ENCODE measurements around the gene STK32C. TPM values are rescaled to one million over a fixed set of nuclear protein-coding genes. Genes with fewer than 3 reads are reported as not detected.
A peak's percentile ranks its signal among the peaks of the same experiment; 100 is the strongest.

Gene STK32C
- total and polyA plus RNA-seq, 10 of the 15 experiments (the other 5 are each of a cell fraction or from before 2014, with no cell fraction given) = 1.5 to 18.1 (median 6.4) TPM

- POLR2A ChIA-PET = no interaction called here
- in situ Hi-C loops (cut with MboI) = no loop called here
- DNase-seq (ENCODE audit: low read depth, low spot score) = no peak
- peak overlapping the region; percentile 21; the same call in 1 of the 2 replicates for H3K4me2 ChIP-seq (ENCODE audit: control insufficient read depth, insufficient read depth)
- no peaks in the 10 kb centered on the region for H3K9me3 ChIP-seq (replicated peaks; ENCODE audit: control insufficient read depth, insufficient read depth, low read length)
- intact Hi-C loops (cut with micrococcal nuclease; ENCODE audit: unreplicated experiment) = no loop called here
- H3K4me3 ChIP-seq = peak overlapping the region; percentile 49; the same call in 1 of the 2 replicates
- no TSS peak for BruUV-seq (replicated peaks)
- no peaks in the 10 kb centered on the region for H3K36me3 ChIP-seq (ENCODE audit: control insufficient read depth in 2 of 2, insufficient read depth in 2 of 2, low read length in 1 of 2)
- CTCF ChIA-PET = no interaction called here
- peak; percentile 25; the same call in 1 of the 2 replicates for TF ChIP-seq POLR2A (IDR thresholded peaks at IDR 0.05; ENCODE audit: low read depth, low read length)
- no peak for TF ChIP-seq SIX5 (IDR thresholded peaks at IDR 0.05; ENCODE audit: low read depth, low read length, severe bottlenecking)
- H2AFZ ChIP-seq (ENCODE audit: control insufficient read depth, low read depth, low read length) = peak overlapping the region; percentile 11; the same call in 1 of the 2 replicates
- FAIRE-seq = no peak
- RAD21 ChIA-PET (ENCODE audit: unreplicated experiment) = no interaction called here
- no peaks in the 10 kb centered on the region for H3K4me1 ChIP-seq (ENCODE audit: control insufficient read depth, insufficient read depth, low read length)
- no peaks in the 10 kb centered on the region for H3K79me2 ChIP-seq (ENCODE audit: control insufficient read depth, insufficient read depth, low read length)
- H3K27ac ChIP-seq (ENCODE audit: control insufficient read depth, insufficient read depth) = no peak overlapping the region
- H3K27me3 ChIP-seq (replicated peaks in 1 of 2; ENCODE audit: control insufficient read depth in 2 of 2, insufficient read depth in 2 of 2, low read length in 1 of 2) = no peaks in the 10 kb centered on the region
- H3K9ac ChIP-seq (ENCODE audit: control insufficient read depth, insufficient read depth, low read length) = no peak overlapping the region
- ATAC-seq = peak; percentile 73
- SMC1A ChIA-PET (ENCODE audit: uncharacterized antibody, unreplicated experiment) = no interaction called here
- H4K20me1 ChIP-seq (ENCODE audit: control insufficient read depth, insufficient read depth) = no peaks in the 10 kb centered on the region
- 56% methylated on average over 16 of the region's 38 CpGs for WGBS (ENCODE audit: insufficient coverage, insufficient replicate concordance, low lambda C conversion rate, missing lambda C conversion rate)
Observed at GRCh38 chr10:132248455-132249225, 59.1 kb downstream of the STK32C start.

- no peak for ATAC-seq
- in situ Hi-C loops (cut with MboI) = no loop called here
- Histone ChIP-seq H3K36me3 (ENCODE audit: control insufficient read depth in 2 of 2, insufficient read depth in 2 of 2, low read length in 1 of 2) (no peaks in the 10 kb centered on the region), H3K4me1 (ENCODE audit: control insufficient read depth, insufficient read depth, low read length) (no peaks in the 10 kb centered on the region), H3K4me3 (no peak overlapping the region), H3K9ac (ENCODE audit: control insufficient read depth, insufficient read depth, low read length) (no peak overlapping the region), H3K79me2 (ENCODE audit: control insufficient read depth, insufficient read depth, low read length) (no peaks in the 10 kb centered on the region), H3K27ac (ENCODE audit: control insufficient read depth, insufficient read depth) (no peak overlapping the region), H4K20me1 (ENCODE audit: control insufficient read depth, insufficient read depth) (no peaks in the 10 kb centered on the region), H2AFZ (ENCODE audit: control insufficient read depth, low read depth, low read length) (no peak overlapping the region), H3K27me3 (replicated peaks in 1 of 2; ENCODE audit: control insufficient read depth in 2 of 2, insufficient read depth in 2 of 2, low read length in 1 of 2) (no peaks in the 10 kb centered on the region), H3K4me2 (ENCODE audit: control insufficient read depth, insufficient read depth) (no peak overlapping the region), H3K9me3 (replicated peaks; ENCODE audit: control insufficient read depth, insufficient read depth, low read length) (no peaks in the 10 kb centered on the region)
- ChIA-PET SMC1A (ENCODE audit: uncharacterized antibody, unreplicated experiment) (no interaction called here), CTCF (no interaction called here), RAD21 (ENCODE audit: unreplicated experiment) (no interaction called here), POLR2A (no interaction called here)
- TF ChIP-seq TARDBP (IDR thresholded peaks at IDR 0.05; ENCODE audit: borderline replicate concordance) (no peak), NFYA (IDR thresholded peaks at IDR 0.05; ENCODE audit: borderline replicate concordance, low read depth, low read length) (no peak), BCLAF1 (IDR thresholded peaks at IDR 0.05) (no peak), YBX1 (IDR thresholded peaks at IDR 0.05) (no peak), GABPA (IDR thresholded peaks at IDR 0.05; ENCODE audit: low read depth) (no peak), RELB (IDR thresholded peaks at IDR 0.05; ENCODE audit: low read depth) (no peak), SIX5 (IDR thresholded peaks at IDR 0.05; ENCODE audit: low read depth, low read length, severe bottlenecking) (no peak), RUNX3 (IDR thresholded peaks at IDR 0.05; ENCODE audit: low read length) (no peak)
- DNase-seq (ENCODE audit: low read depth, low spot score) = no peak
- no peak for FAIRE-seq
- WGBS (ENCODE audit: insufficient coverage, insufficient replicate concordance, low lambda C conversion rate, missing lambda C conversion rate) = 33% methylated on average over 16 of the region's 19 CpGs
- BruUV-seq (replicated peaks) = no TSS peak
- intact Hi-C loops (cut with micrococcal nuclease; ENCODE audit: unreplicated experiment) = no loop called here
Observed at GRCh38 chr10:132247943-132248342, 59.8 kb downstream of the STK32C start.

All from GM12878 (cell line).